ENCODE measurements around the gene SLC38A10. TPM values are rescaled to one million over a fixed set of nuclear protein-coding genes. Genes with fewer than 3 reads are reported as not detected.

SLC38A10 gene
- total and polyA plus RNA-seq, 2 of the 4 experiments (the other 2 are of a cell fraction): 12.7 to 46.7 TPM

GRCh38 chr17:81287741-81288430 lies 7.2 kb downstream of the SLC38A10 start:
- no peak overlapping the region for H2AK5ac ChIP-seq (ENCODE audit: low read depth, low read length)
- H3K4me3 ChIP-seq (ENCODE audit: insufficient read depth, low read depth, low read length): no peak overlapping the region
- H3K27me3 ChIP-seq (ENCODE audit: control insufficient read depth, insufficient read depth, low read length): no peaks in the 10 kb centered on the region
- TF ChIP-seq POLR2A (IDR thresholded peaks at IDR 0.05; ENCODE audit: low read depth, low read length) (no peak), ELK1 (IDR thresholded peaks at IDR 0.05; ENCODE audit: borderline replicate concordance, low read depth, low read length) (no peak), CEBPB (IDR thresholded peaks at IDR 0.05; ENCODE audit: low read depth, low read length) (no peak), USF2 (IDR thresholded peaks at IDR 0.05; ENCODE audit: low read depth, low read length) (no peak), CHD1 (IDR thresholded peaks at IDR 0.05; ENCODE audit: low read depth, low read length) (no peak), SMC3 (IDR thresholded peaks at IDR 0.05; ENCODE audit: low read depth, low read length) (no peak), CTCF (conservative IDR thresholded peaks at IDR 0.05; ENCODE audit: low read depth, low read length) (no peak), RCOR1 (IDR thresholded peaks at IDR 0.05; ENCODE audit: insufficient replicate concordance, low read length) (no peak), NFE2L2 (IDR thresholded peaks at IDR 0.05; ENCODE audit: low read depth, low read length) (no peak), BHLHE40 (IDR thresholded peaks at IDR 0.05; ENCODE audit: low read depth, low read length) (no peak), FOS (IDR thresholded peaks at IDR 0.05; ENCODE audit: low read depth, low read length) (no peak), MXI1 (IDR thresholded peaks at IDR 0.05; ENCODE audit: borderline replicate concordance, low read depth, low read length) (no peak), MAFK (IDR thresholded peaks at IDR 0.05; ENCODE audit: low read depth, low read length) (no peak)
- H3K23ac ChIP-seq (ENCODE audit: low read depth, low read length): no peak overlapping the region
- H4K8ac ChIP-seq (ENCODE audit: low read depth in 2 of 2, low read length in 2 of 2): no peak overlapping the region
- H3K9me3 ChIP-seq (ENCODE audit: control insufficient read depth, insufficient read depth, low read length): no peaks in the 10 kb centered on the region
- no peak overlapping the region for H2AK9ac ChIP-seq (replicated peaks; ENCODE audit: low read depth, low read length, poor library complexity)
- no peak overlapping the region for H4K91ac ChIP-seq (ENCODE audit: insufficient read depth, low read depth, low read length)
- no peak for DNase-seq
- peaks cover 29% of the 10 kb centered on the region for H4K20me1 ChIP-seq (ENCODE audit: insufficient read depth, low read length)
- H2BK120ac ChIP-seq (ENCODE audit: low read depth, low read length): no peak overlapping the region
- peaks cover 13 to 76% of the 10 kb centered on the region in 2 experiments for H3K79me1 ChIP-seq (ENCODE audit: low read depth in 1 of 2, low read length in 2 of 2)
- H3K9me1 ChIP-seq (ENCODE audit: insufficient read depth, low read length): no peaks in the 10 kb centered on the region; the same call in 1 of the 2 replicates
- no peak overlapping the region for H3K9ac ChIP-seq (ENCODE audit: low read depth, low read length)
- no peak overlapping the region for H3K4me2 ChIP-seq (ENCODE audit: low read depth, low read length)
- H3K56ac ChIP-seq (ENCODE audit: extremely low read depth, insufficient read depth, low read length): no peak overlapping the region
- H2BK5ac ChIP-seq (ENCODE audit: low read depth, low read length, poor library complexity, severe bottlenecking): no peak overlapping the region
- dilution Hi-C loops (cut with HindIII; ENCODE audit: low sequenced_read_pairs, unreplicated experiment) (no loop called here), in situ Hi-C loops (cut with MboI; ENCODE audit: low sequenced_read_pairs) (no loop called here), intact Hi-C loops (cut with micrococcal nuclease) (no loop called here)
- no peak for ATAC-seq (ENCODE audit: low read depth)
- no peak overlapping the region for H3K18ac ChIP-seq (ENCODE audit: low read depth, low read length)
- BruUV-seq (replicated peaks): no TSS peak
- no peak overlapping the region for H2BK15ac ChIP-seq (ENCODE audit: low read depth, low read length)
- peaks cover 3% of the 10 kb centered on the region; the same call in 1 of the 2 replicates for H3K4me1 ChIP-seq (ENCODE audit: control insufficient read depth, insufficient read depth, low read length)
- no peak overlapping the region for H2AFZ ChIP-seq (replicated peaks; ENCODE audit: low read length, poor library complexity)
- 90% methylated on average over 2 of the region's 16 CpGs; no CpG with 5 or more reads in 1 of the 2 experiments for WGBS, 2 experiments (ENCODE audit: extremely low coverage in 2 of 2, insufficient read length in 1 of 2)
- CTCF ChIA-PET: no interaction called here
- peaks cover 36% of the 10 kb centered on the region for H3K36me3 ChIP-seq (ENCODE audit: control insufficient read depth, insufficient read depth, low read length)
- no peak overlapping the region for H3K14ac ChIP-seq (replicated peaks; ENCODE audit: low read depth, low read length)
- POLR2A ChIA-PET (ENCODE audit: unreplicated experiment): no interaction called here
- no peak overlapping the region for H3K27ac ChIP-seq (ENCODE audit: insufficient read depth, low read length)
- no peak overlapping the region for H3K4ac ChIP-seq (ENCODE audit: low read depth, low read length)
- H2BK20ac ChIP-seq (ENCODE audit: low read depth, low read length): no peak overlapping the region
- H4K5ac ChIP-seq (ENCODE audit: low read depth, low read length): no peak overlapping the region

All from IMR-90 (cell line).